LNCAP (cell line): Measurements from ENCODE around the gene KCTD17.

Experiments used
- CTCF ChIP-seq: fragments of 450-650 bp; IDR thresholded peaks from 2 replicates; pipeline ENCODE4 v1.5.1; 2017; ENCODE audit warnings: mild to moderate bottlenecking

Gene KCTD17

GRCh38 chr22:37028692-37029674 lies 22.6 kb upstream of the KCTD17 start:
- TF ChIP-seq CTCF = no peak

GRCh38 chr22:37030560-37031281 lies 20.8 kb upstream of the KCTD17 start:
- TF ChIP-seq CTCF = no peak

GRCh38 chr22:37032134-37032534 lies 19.4 kb upstream of the KCTD17 start:
- no peak for TF ChIP-seq CTCF

GRCh38 chr22:37032535-37033460 lies 18.7 kb upstream of the KCTD17 start:
- TF ChIP-seq CTCF = no peak

GRCh38 chr22:37033605-37034430 lies 17.7 kb upstream of the KCTD17 start:
- TF ChIP-seq CTCF = no peak

GRCh38 chr22:37036655-37037377 lies 14.7 kb upstream of the KCTD17 start:
- TF ChIP-seq CTCF = no peak
